Transverse colon (tissue), 4 donors: ENCODE measurements around the gene NEUROD4. TPM values are rescaled to one million over a fixed set of nuclear protein-coding genes. Genes with fewer than 3 reads are reported as not detected.

Source experiments
- DNase-seq: peaks from one replicate; pipeline ENCODE4 v3.0.0-alpha.2; 2019
- H3K27ac ChIP-seq, 4 donors: fragments of 200-600 bp; sonication (generic); 2 replicates each; pipeline ENCODE4 v1.5.1; 2016 to 2018; ENCODE audit warnings: inconsistent platforms in 4 of 4
- H3K27me3 ChIP-seq: fragments of 200-600 bp; sonication (generic); 2 replicates; pipeline ENCODE4 v1.5.1; 2017; ENCODE audit warnings: inconsistent platforms
- H3K36me3 ChIP-seq, 4 donors: fragments of 200-600 bp; sonication (generic); 2 replicates each; pipeline ENCODE4 v1.5.1; 2017 to 2019; ENCODE audit warnings: inconsistent platforms in 4 of 4
- H3K4me1 ChIP-seq, 4 donors: fragments of 200-600 bp; sonication (generic); 2 replicates each; pipeline ENCODE4 v1.5.1; 2017 to 2020; ENCODE audit warnings: inconsistent platforms in 4 of 4
- H3K4me3 ChIP-seq, 4 donors: fragments of 200-600 bp; sonication (generic); 1 replicate in 1 of 4; 2 replicates in 3 of 4; pipeline versions ENCODE4 v1.5.1 to v1.6.1; 2017 to 2019; ENCODE audit warnings: inconsistent platforms in 4 of 4
- H3K9me3 ChIP-seq, 2 donors: fragments of 200-600 bp; sonication (generic); 2 replicates each; pipeline ENCODE4 v1.5.1; 2017 to 2019; ENCODE audit warnings: inconsistent platforms in 2 of 2
- CTCF ChIP-seq, 5 experiments: fragments of 200-600 bp in 3 of 5; fragments of 450-650 bp in 2 of 5; sonication (generic) in 3 of 5; IDR thresholded peaks; 1 replicate in 2 of 5; 2 replicates in 3 of 5; pipeline ENCODE4 v1.5.1; 2016 to 2017; ENCODE audit warnings: antibody characterized with exemption in 5 of 5, inconsistent platforms in 3 of 5, mild to moderate bottlenecking in 2 of 5, moderate library complexity in 1 of 5
- EP300 ChIP-seq: sonication (generic); formaldehyde crosslinking; IDR thresholded peaks from one replicate; pipeline ENCODE4 v1.6.1; 2017; ENCODE audit warnings: antibody characterized with exemption, low read depth
- POLR2A ChIP-seq: fragments of 450-650 bp; IDR thresholded peaks from one replicate; pipeline ENCODE4 v1.6.1; 2016; ENCODE audit warnings: antibody characterized with exemption, mild to moderate bottlenecking, moderate library complexity
- POLR2AphosphoS5 ChIP-seq, 3 donors: sonication (generic); formaldehyde crosslinking; IDR thresholded peaks; one replicate each; pipeline ENCODE4 v1.6.1; 2016; ENCODE audit warnings: antibody characterized with exemption in 3 of 3
- WGBS, 2 donors: methylation state at CpG; one replicate each; pipeline ENCODE4 v1.1.5; 2018; ENCODE audit warnings: low coverage in 1 of 2; 5-methylcytosine and 5-hydroxymethylcytosine counted together
- in situ Hi-C, 4 donors: fragments of 200-750 bp; cut with MboI; loops; one replicate each; pipeline versions ENCODE4 v1.15.0 to v1.15.1; 2017; ENCODE audit warnings: low sequenced_read_pairs in 3 of 4, low pct_ligation_motif_present in 1 of 4, low pct_unique_long_range_greater_than_20kb in 1 of 4
- intact Hi-C: fragments of 100-400 bp; cut with DNase I; formaldehyde crosslinking; loops from one replicate; pipeline ENCODE4 v1.15.1; 2023; ENCODE audit warnings: low total_unique reads
- total RNA-seq, 4 donors: library from RNA; depleted of rRNA; stranded (reverse); fragments of >200 nt; gene quantifications; one replicate each; pipeline ENCODE4 v1.1.0, GENCODE V29; 2016

Gene NEUROD4
- total RNA-seq, 4 donors from 2014 or later: not detected

- TF ChIP-seq POLR2A (no peak), EP300 (no peak), CTCF (IDR thresholded peaks at IDR 0.05) (no peak), POLR2AphosphoS5 (IDR thresholded peaks at IDR 0.05) (no peak)
- Histone ChIP-seq H3K4me3 (no peak overlapping the region), H3K27ac (no peak overlapping the region), H3K4me1 (no peaks in the 10 kb centered on the region), H3K27me3 (peaks cover 4% of the 10 kb centered on the region), H3K9me3 (no peaks in the 10 kb centered on the region), H3K36me3 (no peaks in the 10 kb centered on the region)
- no peak for DNase-seq
- intact Hi-C loops (no loop called here), in situ Hi-C loops (no loop called here)
- WGBS, 2 donors: 68 to 80% methylated on average over 2 to 5 of the region's 5 CpGs
Observed at GRCh38 chr12:55036326-55037115, 16.7 kb downstream of the NEUROD4 start.

- TF ChIP-seq EP300: no peak
- TF ChIP-seq POLR2A: no peak
- TF ChIP-seq CTCF (IDR thresholded peaks at IDR 0.05): no peak
- no peak for TF ChIP-seq POLR2AphosphoS5 (IDR thresholded peaks at IDR 0.05)
- DNase-seq: no peak
- intact Hi-C loops: no loop called here
- no peaks in the 10 kb centered on the region for H3K9me3 ChIP-seq
- H3K27ac ChIP-seq: no peak overlapping the region
- in situ Hi-C loops: no loop called here
- H3K4me1 ChIP-seq: no peaks in the 10 kb centered on the region
- H3K27me3 ChIP-seq: peaks cover 4% of the 10 kb centered on the region
- whole genome bisulfite sequencing, 2 donors: 93 to 100% methylated on average over 2 to 5 of the region's 5 CpGs
- no peaks in the 10 kb centered on the region for H3K36me3 ChIP-seq
- no peak overlapping the region for H3K4me3 ChIP-seq
Observed at GRCh38 chr12:55037351-55037987, 17.7 kb downstream of the NEUROD4 start.

- in situ Hi-C loops: no loop called here
- WGBS, 2 donors: 58 to 69% methylated on average over 8 to 10 of the region's 10 CpGs
- TF ChIP-seq POLR2AphosphoS5 (IDR thresholded peaks at IDR 0.05): no peak
- no peak for TF ChIP-seq POLR2A
- no peak for TF ChIP-seq CTCF (IDR thresholded peaks at IDR 0.05)
- TF ChIP-seq EP300: no peak
- no peak overlapping the region for H3K27ac ChIP-seq
- no peaks in the 10 kb centered on the region for H3K36me3 ChIP-seq
- H3K27me3 ChIP-seq: peaks cover 4% of the 10 kb centered on the region
- DNase-seq: no peak
- H3K9me3 ChIP-seq: no peaks in the 10 kb centered on the region
- H3K4me3 ChIP-seq: no peak overlapping the region
- intact Hi-C loops: loop anchor here (2.0 kb wide), 1 partner anchor 45 kb away; no protein-coding TSS in a partner anchor
- H3K4me1 ChIP-seq: no peaks in the 10 kb centered on the region
Observed at GRCh38 chr12:55039395-55040354, 19.9 kb downstream of the NEUROD4 start.
